Neuronal stem cell (in vitro differentiated cells): Measurements from ENCODE around the gene FAM120B.

Experiments
- DNase-seq: peaks from one replicate; pipeline ENCODE4 v3.0.0-alpha.2; 2013; ENCODE audit warnings: low spot score
- H2AFZ ChIP-seq: one replicate; pipeline ENCODE4 v1.6.1; 2013; ENCODE audit warnings: mild to moderate bottlenecking, low read length, inconsistent platforms
- H2AK5ac ChIP-seq: 2 replicates; pipeline ENCODE4 v1.6.1; 2013; ENCODE audit warnings: low read depth, mild to moderate bottlenecking, inconsistent platforms, low read length, moderate library complexity, mixed read lengths
- H2BK120ac ChIP-seq: 2 replicates; pipeline ENCODE4 v1.6.1; 2013; ENCODE audit warnings: low read depth, mild to moderate bottlenecking, inconsistent platforms, low read length, moderate library complexity, mixed read lengths
- H2BK12ac ChIP-seq: one replicate; pipeline ENCODE4 v1.6.1; 2013; ENCODE audit warnings: low read length, inconsistent platforms
- H2BK15ac ChIP-seq: 2 replicates; pipeline ENCODE4 v1.6.1; 2013; ENCODE audit warnings: mild to moderate bottlenecking, low read length, inconsistent platforms, mixed read lengths
- H2BK5ac ChIP-seq: one replicate; pipeline ENCODE4 v1.6.1; 2013; ENCODE audit warnings: inconsistent platforms, mild to moderate bottlenecking, low read length, moderate library complexity
- H3K14ac ChIP-seq: one replicate; pipeline ENCODE4 v1.6.1; 2013; ENCODE audit warnings: low read length, inconsistent platforms
- H3K18ac ChIP-seq: 2 replicates; pipeline ENCODE4 v1.6.1; 2013; ENCODE audit warnings: low read length, inconsistent platforms
- H3K23ac ChIP-seq: 2 replicates; pipeline ENCODE4 v1.6.1; 2013; ENCODE audit warnings: low read depth, mild to moderate bottlenecking, mixed read lengths, low read length, inconsistent platforms; ENCODE audit not compliant: poor library complexity
- H3K27ac ChIP-seq: replicated peaks from 3 replicates; pipeline ENCODE4 v1.5.1; 2013; ENCODE audit warnings: low read length, inconsistent platforms
- H3K27me3 ChIP-seq, 3 experiments: 2 replicates each; pipeline ENCODE4 v1.6.1; 2013; ENCODE audit warnings: low read length in 3 of 3, mild to moderate bottlenecking in 2 of 3, inconsistent platforms in 1 of 3, low read depth in 1 of 3, mixed read lengths in 1 of 3, moderate library complexity in 1 of 3; ENCODE audit not compliant: control insufficient read depth in 3 of 3, insufficient read depth in 3 of 3
- H3K36me3 ChIP-seq, 2 donors: replicated peaks in 1 of 2; 2 replicates each; pipeline ENCODE4 v1.6.1; 2013; ENCODE audit warnings: low read length in 2 of 2; ENCODE audit not compliant: control insufficient read depth in 2 of 2, insufficient read depth in 2 of 2
- H3K4ac ChIP-seq: 2 replicates; pipeline ENCODE4 v1.6.1; 2013; ENCODE audit warnings: inconsistent platforms, mild to moderate bottlenecking, low read length, moderate library complexity
- H3K4me1 ChIP-seq, 2 donors: 1 replicate in 1 of 2; 2 replicates in 1 of 2; pipeline ENCODE4 v1.6.1; 2013; ENCODE audit warnings: low read length in 2 of 2, low read depth in 1 of 2; ENCODE audit not compliant: control insufficient read depth in 2 of 2, insufficient read depth in 1 of 2
- H3K4me2 ChIP-seq: one replicate; pipeline ENCODE4 v1.6.1; 2013; ENCODE audit warnings: mild to moderate bottlenecking, low read length, inconsistent platforms; ENCODE audit not compliant: insufficient read depth, poor library complexity, severe bottlenecking
- H3K4me3 ChIP-seq, 2 donors: 2 replicates each; pipeline ENCODE4 v1.5.1; 2013; ENCODE audit warnings: low read length in 2 of 2, mild to moderate bottlenecking in 2 of 2, inconsistent platforms in 1 of 2, moderate library complexity in 1 of 2
- H3K79me1 ChIP-seq: one replicate; pipeline ENCODE4 v1.6.1; 2013; ENCODE audit warnings: low read depth, mild to moderate bottlenecking, inconsistent platforms, low read length, moderate library complexity
- H3K9ac ChIP-seq: one replicate; pipeline ENCODE4 v1.6.1; 2013; ENCODE audit warnings: mild to moderate bottlenecking, low read depth, low read length, inconsistent platforms; ENCODE audit not compliant: poor library complexity
- H3K9me3 ChIP-seq, 2 donors: replicated peaks in 1 of 2; 2 replicates each; pipeline versions ENCODE3 to v1.6.1; 2013; ENCODE audit warnings: low read length in 2 of 2, mild to moderate bottlenecking in 2 of 2, inconsistent platforms in 1 of 2, low read depth in 1 of 2, mixed read lengths in 1 of 2, moderate library complexity in 1 of 2; ENCODE audit not compliant: control insufficient read depth in 2 of 2, insufficient read depth in 1 of 2
- H4K8ac ChIP-seq: one replicate; pipeline ENCODE4 v1.6.1; 2013; ENCODE audit warnings: low read depth, mild to moderate bottlenecking, inconsistent platforms, low read length, moderate library complexity
- H4K91ac ChIP-seq: one replicate; pipeline ENCODE4 v1.6.1; 2013; ENCODE audit warnings: low read length, low read depth, mild to moderate bottlenecking, inconsistent platforms; ENCODE audit not compliant: poor library complexity
- WGBS, 2 donors: extraction: QIAGEN DNeasy Blood & Tissue Kit; methylation state at CpG; one replicate each; pipeline ENCODE4 v1.1.7; 2013; ENCODE audit warnings: missing lambda C conversion rate in 2 of 2, mixed read lengths in 1 of 2; ENCODE audit not compliant: insufficient read length in 2 of 2, insufficient replicate concordance in 1 of 2; ENCODE audit errors: extremely low coverage in 2 of 2; 5-methylcytosine and 5-hydroxymethylcytosine counted together

Gene FAM120B

DNA sequence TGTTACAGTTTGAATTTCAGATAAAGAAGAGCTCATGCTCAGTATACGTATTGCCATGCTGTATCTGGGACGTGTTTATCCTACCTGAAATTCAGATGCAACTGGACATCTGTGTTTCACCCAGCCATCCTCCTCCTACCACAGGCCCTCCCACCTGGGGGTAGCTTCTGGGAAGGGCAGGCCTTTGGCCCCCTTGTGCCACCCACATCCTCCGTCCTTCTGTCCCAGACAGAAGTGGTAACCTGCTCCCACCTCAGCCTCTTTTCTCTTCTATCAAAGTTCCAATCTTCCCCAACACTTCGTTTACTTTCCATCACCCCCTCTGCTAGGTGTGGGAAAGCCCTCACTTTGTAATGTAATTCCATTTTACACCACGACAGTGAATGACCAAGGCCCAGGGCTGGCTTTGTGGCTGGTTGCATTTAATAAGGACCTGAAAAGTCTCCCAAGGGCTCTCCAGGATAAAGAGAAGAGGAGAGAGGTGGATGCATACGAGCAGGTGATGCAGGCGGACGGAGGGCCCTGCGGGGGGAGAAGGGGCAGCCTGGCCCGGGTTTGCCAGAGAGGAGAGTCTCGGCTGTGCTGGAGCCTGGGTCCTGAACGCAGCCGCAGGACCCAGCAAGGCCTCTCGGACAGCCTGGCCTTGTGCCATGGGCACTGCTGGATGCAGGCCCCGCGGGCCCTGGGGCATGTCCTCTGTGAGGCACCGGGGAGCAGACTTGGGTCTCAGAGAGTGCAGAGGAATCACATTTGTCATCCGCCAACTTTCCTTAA, 148.1 kb downstream of the FAM120B start:
- Histone ChIP-seq H3K14ac (peak overlapping the region; percentile 72), H3K4me1 (peaks cover 16 to 23% of the 10 kb centered on the region in 2 donors), H3K23ac (no peak overlapping the region), H3K27ac (no peak overlapping the region), H2BK12ac (no peak overlapping the region), H3K27me3 (peaks cover 0 to 8% (median 0%) of the 10 kb centered on the region in 3 experiments), H3K79me1 (no peaks in the 10 kb centered on the region), H2BK120ac (no peak overlapping the region), H4K91ac (no peak overlapping the region), H3K4me2 (no peak overlapping the region), H2AK5ac (peak overlapping the region; percentile 56), H3K18ac (peak overlapping the region; percentile 89), H2BK5ac (no peak overlapping the region), H2BK15ac (peak overlapping the region; percentile 91), H3K36me3 (no peaks in the 10 kb centered on the region), H3K4me3 (no peak overlapping the region), H2AFZ (peak overlapping the region; percentile 45), H4K8ac (no peak overlapping the region), H3K9ac (no peak overlapping the region), H3K9me3 (no peaks in the 10 kb centered on the region), H3K4ac (no peak overlapping the region)
- 100% methylated on average over 1 of the region's 18 CpGs; no CpG with 5 or more reads in 1 of the 2 donors for WGBS, 2 donors
- DNase-seq: no peak

- H3K4me1 ChIP-seq: peaks cover 16 to 23% of the 10 kb centered on the region in 2 donors
- no peak overlapping the region for H2BK120ac ChIP-seq
- peak overlapping the region; percentile 98 for H2AK5ac ChIP-seq
- H2BK5ac ChIP-seq: no peak overlapping the region
- H3K4me3 ChIP-seq: no peak overlapping the region
- no peak overlapping the region for H3K4ac ChIP-seq
- no peaks in the 10 kb centered on the region for H3K36me3 ChIP-seq
- H2BK12ac ChIP-seq: no peak overlapping the region
- DNase-seq: no peak
- no CpG with 5 or more reads among the region's 26 CpGs for WGBS, 2 donors
- H2AFZ ChIP-seq: no peak overlapping the region
- peak overlapping the region; percentile 93 for H2BK15ac ChIP-seq
- no peak overlapping the region for H4K8ac ChIP-seq
- no peaks in the 10 kb centered on the region for H3K79me1 ChIP-seq
- no peak overlapping the region for H3K23ac ChIP-seq
- no peaks in the 10 kb centered on the region for H3K9me3 ChIP-seq
- peaks cover 0 to 8% (median 0%) of the 10 kb centered on the region in 3 experiments for H3K27me3 ChIP-seq
- peak overlapping the region; percentile 73 for H3K18ac ChIP-seq
- H3K27ac ChIP-seq: no peak overlapping the region
- peak overlapping the region; percentile 72 for H3K14ac ChIP-seq
- no peak overlapping the region for H3K4me2 ChIP-seq
- no peak overlapping the region for H3K9ac ChIP-seq
- H4K91ac ChIP-seq: no peak overlapping the region
These were observed 148.9 kb downstream of the FAM120B start for GRCh38 chr6:170455335-170455979.

- H3K27ac ChIP-seq: no peak overlapping the region
- no peak overlapping the region for H3K9ac ChIP-seq
- no peak for DNase-seq
- H3K18ac ChIP-seq: peak overlapping the region; percentile 44
- no peak overlapping the region for H3K4me2 ChIP-seq
- H3K79me1 ChIP-seq: no peaks in the 10 kb centered on the region
- H3K4me3 ChIP-seq: no peak overlapping the region
- no peak overlapping the region for H4K8ac ChIP-seq
- H3K27me3 ChIP-seq: peaks cover 0 to 8% (median 0%) of the 10 kb centered on the region in 3 experiments
- H2BK5ac ChIP-seq: no peak overlapping the region
- no peak overlapping the region for H2AFZ ChIP-seq
- peak overlapping the region; percentile 28 for H2BK120ac ChIP-seq
- no CpG with 5 or more reads among the region's 9 CpGs for WGBS, 2 donors
- H3K9me3 ChIP-seq: no peaks in the 10 kb centered on the region
- H3K4me1 ChIP-seq: peaks cover 16 to 17% of the 10 kb centered on the region in 2 donors
- H3K14ac ChIP-seq: no peak overlapping the region
- H2BK12ac ChIP-seq: no peak overlapping the region
- H3K4ac ChIP-seq: peak overlapping the region; percentile 61
- no peaks in the 10 kb centered on the region for H3K36me3 ChIP-seq
- no peak overlapping the region for H3K23ac ChIP-seq
- peak overlapping the region; percentile 95 for H2BK15ac ChIP-seq
- H2AK5ac ChIP-seq: peak overlapping the region; percentile 87
- H4K91ac ChIP-seq: no peak overlapping the region
These were observed 149.8 kb downstream of the FAM120B start for GRCh38 chr6:170456334-170456733.
